Renal cortical epithelial cell (primary cell): Measurements from ENCODE around the gene COL6A2. TPM values are rescaled to one million over a fixed set of nuclear protein-coding genes. Genes with fewer than 3 reads are reported as not detected.
"Not testable (repeated sequence)": the region's sequence is repeated elsewhere in the genome, so short reads cannot be mapped to it uniquely, and the experiment has no call there.

ENCODE experiments used
- DNase-seq: peaks from one replicate; pipeline ENCODE4 v3.0.0-alpha.2; 2011; ENCODE audit warnings: low read depth
- total RNA-seq: library from RNA; depleted of rRNA; stranded (reverse); fragments of >200 nt; gene quantifications from 2 replicates; pipeline ENCODE4 v1.2.3, GENCODE V29; 2014

COL6A2 gene
- total RNA-seq, 1 donor from 2014 or later = 60.7 TPM

DNA sequence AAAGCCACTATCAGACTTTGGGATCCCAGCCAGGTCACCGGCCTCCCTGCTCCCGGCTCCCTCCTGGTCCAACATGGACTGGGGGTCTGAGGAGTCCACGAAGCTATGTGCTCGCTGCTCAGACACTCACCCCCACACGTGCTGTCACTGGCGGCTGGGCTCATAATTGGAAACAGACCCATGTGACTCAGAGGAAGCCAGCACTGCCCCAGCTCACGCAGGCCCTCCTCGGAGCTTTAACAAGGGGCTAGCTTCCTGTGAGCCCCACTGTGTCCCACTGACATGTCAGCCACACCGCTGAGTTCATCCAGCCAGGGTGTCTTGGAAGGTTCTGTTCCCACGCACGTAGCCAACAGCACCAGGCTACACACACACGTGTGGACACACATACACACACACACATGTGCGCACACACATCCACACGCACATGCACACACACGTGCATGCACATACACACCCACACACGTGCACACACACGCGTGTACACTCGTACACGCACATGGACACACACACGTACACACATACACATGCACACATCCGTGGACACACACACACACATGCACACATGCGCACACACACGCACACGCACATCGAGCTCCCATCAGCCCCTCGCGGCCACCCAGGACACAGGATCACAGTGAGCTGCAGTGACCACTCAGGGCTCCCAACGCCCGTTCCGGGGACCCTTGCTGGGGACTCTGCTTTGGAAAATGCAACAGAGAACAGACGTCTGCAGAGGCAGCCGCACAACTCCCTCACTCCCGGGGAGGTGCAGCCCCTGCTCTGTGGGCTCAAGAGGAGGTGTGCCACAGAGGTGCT lies 18.4 kb upstream of the COL6A2 start:
- DNase-seq = no peak

DNA sequence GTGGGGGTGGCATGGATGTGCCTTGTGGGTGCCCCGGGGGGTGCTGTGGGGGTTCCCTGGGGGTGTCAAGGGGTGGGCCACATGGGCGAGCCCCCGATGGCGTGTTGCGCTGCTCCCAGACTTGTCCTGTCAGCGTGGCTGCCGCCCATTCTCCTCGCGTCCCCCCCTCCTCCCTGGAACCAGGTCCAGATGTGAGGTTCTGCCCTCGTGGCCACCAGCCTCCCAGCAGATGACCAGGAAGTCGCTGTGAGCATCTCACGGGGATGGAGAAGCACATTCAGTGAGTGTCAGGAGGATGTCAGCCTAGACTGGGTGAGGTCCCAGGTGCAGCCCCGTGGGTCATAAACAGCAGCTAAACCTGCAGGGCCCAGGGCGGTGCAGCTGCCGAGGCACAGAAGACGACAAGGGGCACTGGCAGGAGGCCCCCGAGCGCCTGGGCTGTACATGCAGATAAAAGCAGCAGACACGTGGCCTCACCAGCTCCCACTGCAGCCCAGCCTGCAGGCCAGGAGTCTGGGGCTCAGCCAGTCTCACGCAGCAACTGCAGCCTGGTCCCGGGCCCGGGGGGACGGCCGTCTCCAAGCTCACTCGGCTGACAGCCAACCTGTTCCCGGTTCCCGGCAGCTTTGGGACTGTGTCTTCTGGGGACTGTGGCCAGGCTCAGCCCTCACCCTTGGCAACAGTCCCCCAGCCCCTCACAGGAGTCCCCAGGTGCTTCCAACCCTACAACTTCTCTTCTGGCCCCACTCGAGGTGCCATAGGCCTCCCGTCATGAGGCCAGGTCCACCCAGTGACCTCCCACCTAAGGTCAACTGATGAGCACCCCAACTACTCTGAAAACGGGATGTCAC lies 17.5 kb upstream of the COL6A2 start:
- no peak for DNase-seq

DNA sequence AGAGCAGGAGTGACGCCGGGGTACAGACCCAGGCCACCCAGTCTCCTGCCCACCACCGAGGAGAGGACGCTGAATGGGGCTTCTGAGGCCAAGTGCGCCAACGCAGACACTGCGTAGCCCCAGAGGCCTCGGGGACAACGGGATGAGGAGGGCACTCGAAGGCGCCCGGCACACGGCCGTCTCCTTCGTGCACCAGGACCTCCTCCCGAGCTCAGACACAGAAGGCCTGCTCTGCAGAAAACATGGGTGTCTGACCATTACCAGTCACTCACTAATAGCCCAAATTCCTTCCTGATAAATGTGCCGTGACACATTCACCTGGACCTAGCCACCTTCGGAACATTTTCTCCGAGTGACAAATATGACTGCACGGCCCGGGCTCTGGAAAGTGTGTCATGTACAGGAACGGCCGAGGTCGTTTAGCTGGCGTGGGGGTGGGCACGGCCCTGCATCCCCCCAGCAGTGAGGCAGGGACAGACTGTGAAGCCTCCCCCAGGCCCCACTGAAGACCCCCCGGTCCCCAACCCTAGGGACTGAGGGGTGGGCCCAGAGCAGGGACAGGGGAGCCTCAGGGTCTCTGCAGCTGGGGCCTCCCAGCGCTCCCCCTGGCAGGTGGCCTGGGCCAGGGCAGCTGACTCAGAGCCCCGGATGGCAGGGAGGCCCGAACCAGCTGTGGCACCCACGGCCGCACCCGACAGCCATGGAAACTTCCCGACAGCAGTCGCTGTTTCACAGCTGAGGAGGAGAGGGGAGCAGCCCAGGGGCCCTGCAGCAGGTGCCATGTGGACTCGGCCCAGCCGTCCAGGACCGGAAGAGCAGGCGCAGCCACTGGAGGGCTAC lies 16.7 kb upstream of the COL6A2 start:
- DNase-seq = no peak

DNA sequence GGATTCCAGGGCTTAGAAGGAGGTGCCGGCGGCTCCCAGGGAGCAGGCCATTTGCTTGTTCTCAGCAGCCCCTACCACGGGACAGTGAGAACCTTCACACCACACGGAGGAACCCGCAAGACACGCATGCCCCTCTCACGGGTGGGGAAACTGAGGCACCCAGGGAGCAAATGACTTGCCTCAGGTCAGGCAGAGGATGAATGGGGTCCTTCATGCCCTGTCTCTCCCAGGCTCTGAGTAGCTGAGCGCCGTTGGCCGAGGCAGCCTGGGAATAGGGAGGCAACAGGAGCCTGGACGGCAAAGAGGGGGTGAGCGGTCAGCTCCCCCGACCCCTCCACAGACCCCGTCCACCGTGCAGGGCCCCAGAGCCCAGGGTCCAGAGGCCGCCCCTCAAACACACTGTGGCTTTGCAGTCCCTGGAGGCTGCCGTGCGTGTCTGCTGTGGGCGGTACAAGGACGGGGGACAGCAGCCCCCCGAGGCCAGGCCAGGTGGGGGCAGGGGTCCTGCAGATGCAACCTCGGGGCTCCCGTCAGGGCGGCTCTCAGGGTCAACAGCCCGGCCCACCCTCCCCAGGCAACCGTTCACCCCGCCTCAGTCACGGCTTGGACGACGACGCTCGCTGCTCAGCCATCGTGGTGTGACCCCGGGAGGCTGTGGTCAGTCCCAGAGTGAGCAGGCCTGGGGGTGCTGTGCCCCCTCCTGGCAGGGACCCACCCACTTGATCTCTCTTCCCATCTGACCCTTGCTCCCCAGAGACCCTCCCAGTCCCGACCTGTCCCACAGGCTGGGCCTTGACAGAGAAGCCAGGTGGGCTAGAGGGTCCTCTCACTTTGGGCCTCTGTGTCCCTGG lies 15.8 kb upstream of the COL6A2 start:
- DNase-seq = no peak

DNA sequence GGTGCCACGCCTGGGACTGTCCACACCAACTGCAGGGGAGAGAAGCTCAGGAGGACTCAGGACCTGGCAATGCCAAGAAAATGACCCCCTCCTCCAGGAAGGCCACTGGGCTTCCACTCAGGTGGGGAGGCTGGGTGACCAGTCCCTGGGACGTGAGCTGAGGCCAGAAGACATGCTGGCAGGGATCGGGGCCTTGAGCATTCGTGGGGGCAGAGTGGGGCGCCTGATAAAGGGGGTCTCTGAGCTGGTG lies 15.3 kb upstream of the COL6A2 start:
- no peak for DNase-seq

DNA sequence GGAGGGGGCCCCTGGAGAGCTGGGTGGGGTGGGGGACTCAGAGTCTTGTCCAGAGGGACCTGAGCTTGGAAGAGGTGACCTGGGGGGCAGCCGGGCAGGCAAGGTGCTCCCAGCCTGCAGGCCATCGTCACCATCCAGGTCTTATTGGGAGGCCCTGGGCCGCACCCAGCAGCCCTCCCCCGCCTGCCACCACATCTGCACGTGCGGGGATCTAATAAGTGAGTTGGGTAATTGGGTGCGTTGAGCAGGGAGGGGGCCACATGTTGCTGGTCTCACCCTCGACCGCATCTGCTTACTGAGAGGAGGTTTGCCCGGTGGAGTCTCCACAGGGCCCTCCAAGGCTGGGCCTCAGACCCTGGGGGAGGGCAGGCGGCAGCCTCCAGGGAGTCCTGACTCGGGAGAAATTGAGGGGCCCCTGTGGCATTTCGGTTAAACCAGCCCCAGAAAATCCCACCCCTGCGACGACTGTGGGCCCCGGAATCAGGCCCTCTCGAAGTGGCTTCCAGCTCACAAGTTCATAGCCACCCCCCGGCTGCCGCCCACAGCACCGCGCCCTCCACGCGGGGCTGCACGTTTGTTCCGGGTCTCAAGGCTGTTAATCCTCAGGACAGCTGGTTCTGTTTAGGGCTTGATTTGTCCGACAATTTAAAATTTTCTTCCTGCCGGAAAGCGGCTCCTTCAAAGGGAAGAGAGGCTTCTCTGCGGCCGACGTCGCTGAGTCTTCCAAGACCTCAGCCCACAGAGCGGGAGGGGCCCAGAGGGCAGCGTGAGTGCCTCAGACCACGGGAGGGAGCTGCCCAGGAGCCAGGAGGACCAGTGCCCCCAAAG lies 14.7 kb upstream of the COL6A2 start:
- no peak for DNase-seq

DNA sequence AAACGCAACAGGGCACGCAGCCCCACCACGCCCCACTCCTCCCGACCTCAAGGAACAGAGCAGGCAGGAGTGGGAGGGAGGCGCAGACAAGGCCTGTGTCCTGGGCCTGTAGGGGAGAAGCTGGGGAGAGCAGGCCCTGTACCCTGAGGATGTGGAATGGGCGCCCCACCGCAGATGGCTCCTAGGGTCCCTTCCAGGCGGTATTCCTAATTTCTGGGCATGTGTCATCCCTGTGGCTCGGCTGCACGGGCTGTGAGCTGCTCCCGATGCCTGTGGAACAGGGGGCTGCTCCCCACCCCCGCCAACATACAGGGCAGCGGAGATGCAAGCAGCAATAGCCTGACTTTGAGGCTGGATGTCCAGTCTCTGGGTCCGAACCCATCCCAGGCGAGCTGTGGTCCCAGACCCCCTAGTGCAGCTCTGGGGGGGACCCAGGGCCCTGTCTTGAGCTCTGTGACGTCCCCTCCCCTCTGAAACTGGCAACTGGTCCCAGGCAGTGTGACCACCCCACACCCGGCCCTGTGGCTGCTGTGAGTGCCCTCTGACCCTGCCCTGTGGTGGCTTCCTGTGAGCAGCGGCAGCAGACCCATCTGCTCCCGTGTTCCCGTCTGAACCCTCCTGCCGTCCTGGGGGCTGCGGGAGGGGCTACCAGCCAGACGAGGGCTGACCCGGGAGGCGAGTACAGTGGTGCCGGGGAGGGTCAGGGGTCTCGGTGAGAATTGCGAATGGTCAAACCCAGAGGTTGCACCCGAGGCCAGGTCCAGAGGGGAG lies 13.9 kb upstream of the COL6A2 start:
- DNase-seq = no peak

DNA sequence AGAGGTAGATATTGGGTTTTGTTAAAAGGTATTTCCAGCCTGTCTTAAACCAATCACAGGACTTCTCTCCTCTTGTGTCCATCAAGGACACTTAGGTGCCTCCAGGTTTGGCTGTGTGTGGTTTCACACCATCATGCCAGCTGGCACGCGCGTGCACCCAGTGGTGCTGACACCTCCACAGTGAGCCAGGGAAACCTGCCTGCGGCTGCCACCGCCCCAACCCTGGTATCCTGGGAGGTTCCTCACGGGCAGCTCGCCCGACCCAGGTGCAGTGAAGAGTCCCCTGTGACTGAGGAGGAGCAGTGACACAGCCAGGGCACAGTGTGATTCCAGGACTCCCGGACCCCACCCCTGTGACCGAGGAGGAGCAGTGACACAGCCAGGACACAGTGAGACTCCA lies 13.2 kb upstream of the COL6A2 start:
- DNase-seq = no peak

DNA sequence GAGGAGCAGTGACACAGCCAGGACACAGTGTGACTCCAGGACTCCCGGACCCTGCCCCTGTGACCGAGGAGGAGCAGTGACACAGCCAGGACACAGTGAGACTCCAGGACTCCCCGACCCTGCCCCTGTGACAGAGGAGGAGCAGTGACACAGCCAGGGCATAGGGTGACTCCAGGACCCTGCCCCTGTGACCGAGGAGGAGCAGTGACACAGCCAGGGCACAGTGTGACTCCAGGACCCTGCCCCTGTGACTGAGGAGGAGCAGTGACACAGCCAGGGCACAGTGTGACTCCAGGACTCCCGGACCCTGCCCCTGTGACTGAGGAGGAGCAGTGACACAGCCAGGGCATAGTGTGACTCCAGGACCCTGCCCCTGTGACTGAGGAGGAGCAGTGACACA lies 12.7 kb upstream of the COL6A2 start:
- not testable (repeated sequence) for DNase-seq

DNA sequence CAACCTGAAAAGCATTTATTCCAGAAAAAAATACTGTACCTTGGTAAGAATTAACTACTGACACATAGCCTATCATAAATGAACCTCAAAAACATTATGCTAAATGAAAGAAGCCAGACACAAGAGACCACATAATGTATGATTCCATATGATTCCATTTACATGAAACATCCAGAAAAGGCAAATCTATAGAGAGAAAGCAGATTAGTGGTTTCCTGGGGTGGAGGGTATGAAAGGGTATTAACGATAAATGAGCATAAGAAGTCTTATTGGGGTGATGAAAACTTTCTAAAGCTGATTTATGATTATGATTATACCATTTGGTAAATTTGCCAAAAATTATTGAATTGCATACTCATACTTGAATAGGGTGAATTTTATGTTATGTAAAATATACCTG lies 10.3 kb upstream of the COL6A2 start:
- DNase-seq = no peak

DNA sequence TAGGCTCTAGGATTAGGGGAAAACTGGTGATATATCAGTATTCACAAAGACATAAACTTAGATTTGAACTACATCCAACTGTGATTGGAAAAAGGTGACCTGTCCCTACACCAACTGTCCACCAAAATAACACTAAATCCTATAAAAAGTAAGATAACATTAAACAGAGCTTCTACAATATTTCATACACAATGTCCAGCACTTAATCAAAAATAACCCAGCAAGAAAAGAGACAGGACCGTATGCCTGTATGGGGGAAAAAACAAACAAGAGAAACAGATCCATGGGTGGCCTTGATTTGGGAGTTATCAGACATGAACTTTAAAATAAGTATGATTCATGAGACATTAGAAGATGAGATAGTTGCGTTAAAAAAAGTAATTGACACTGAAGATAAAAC lies 9.7 kb upstream of the COL6A2 start:
- DNase-seq = no peak

DNA sequence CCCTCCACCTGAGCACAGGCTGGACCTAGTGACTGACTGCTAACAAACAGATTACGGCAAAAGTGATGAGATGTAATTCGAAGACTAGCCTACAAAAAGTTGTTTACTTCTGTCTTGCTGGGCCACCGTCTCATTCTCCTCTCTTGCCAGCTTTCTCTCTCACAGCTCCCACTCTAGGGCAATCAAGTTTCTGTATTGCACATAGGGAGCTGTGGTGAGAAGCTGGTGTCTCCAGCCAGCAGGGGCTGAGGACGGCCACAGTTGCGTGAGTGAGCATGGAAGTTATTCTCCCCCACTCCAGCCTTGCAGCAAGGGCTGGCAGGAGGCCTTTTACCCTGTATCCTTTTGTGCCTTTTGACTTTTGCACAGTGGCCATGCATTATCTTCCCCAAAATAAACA lies 8.6 kb upstream of the COL6A2 start:
- DNase-seq = no peak

DNA sequence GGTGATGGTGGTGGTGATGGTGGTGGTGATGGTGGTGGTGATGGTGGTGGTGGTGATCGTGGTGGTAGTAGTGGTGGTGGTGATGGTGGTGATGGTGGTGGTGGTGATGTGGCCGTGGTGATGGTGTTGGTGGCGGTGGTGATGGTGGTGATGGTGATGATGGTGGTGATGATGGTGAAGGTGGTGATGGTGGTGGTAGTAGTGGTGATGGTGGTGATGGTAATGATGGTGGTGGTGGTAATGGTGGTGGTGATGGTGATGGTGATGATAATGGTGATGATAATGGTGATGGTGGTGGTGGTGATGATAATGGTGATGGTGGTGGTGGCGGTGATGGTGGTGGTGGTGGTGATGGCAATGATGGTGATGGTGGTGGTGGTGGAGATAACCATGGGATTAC lies 6.8 kb upstream of the COL6A2 start:
- DNase-seq = no peak

DNA sequence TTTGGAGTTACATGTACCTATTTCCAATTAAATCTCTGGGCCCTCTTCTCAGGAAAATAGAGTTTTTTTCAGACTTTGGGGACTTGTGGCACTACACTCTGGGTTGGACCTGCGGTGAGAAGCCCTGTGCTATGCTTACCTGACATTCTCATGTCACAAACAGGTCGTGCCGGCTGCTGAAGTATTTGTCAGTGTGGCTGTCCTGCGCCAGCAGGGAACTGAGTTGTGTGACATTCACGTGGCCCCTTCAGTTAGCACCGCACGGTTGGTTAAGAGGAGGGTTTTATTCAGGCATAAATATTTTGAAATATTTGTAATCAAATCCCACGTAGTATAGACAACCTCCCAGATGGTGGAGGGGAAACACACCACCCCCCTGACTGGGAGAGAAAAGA lies 6.3 kb upstream of the COL6A2 start:
- DNase-seq = no peak

DNA sequence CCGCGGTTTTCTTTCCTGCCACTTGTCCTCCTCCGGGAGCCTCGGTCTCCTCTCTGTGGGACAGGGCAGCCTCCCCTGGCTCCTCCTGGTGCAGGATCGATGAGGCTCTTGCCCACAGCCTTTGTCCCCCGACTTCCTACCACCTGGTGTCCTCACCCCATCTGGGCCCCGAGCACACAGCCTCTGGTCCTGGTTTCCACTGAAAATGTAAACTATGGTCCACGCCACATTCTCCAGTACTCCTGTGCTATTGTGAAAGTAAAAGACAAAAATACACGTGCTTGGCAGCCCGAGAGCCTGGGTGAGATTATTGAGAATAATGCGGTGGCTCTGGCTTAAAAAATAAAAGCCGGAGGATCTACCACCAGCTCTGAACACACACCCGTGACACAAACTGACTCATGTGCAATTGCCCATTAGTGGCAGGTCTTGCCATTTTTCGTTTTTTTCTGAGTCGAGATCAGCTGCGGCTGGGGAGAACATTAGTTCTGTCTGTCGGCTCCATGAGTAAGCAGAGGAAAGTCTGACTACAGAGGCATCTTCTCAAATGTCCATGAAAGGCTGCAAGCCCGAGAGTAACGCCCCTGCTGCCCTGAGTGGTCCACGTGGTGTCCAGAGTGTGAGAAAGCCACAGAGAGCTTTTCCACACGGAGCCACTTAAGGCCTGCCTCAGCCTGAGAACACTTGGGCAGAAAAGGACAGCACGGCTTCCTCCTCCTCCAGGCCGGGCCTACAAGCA lies 5.7 kb upstream of the COL6A2 start:
- DNase-seq = no peak

DNA sequence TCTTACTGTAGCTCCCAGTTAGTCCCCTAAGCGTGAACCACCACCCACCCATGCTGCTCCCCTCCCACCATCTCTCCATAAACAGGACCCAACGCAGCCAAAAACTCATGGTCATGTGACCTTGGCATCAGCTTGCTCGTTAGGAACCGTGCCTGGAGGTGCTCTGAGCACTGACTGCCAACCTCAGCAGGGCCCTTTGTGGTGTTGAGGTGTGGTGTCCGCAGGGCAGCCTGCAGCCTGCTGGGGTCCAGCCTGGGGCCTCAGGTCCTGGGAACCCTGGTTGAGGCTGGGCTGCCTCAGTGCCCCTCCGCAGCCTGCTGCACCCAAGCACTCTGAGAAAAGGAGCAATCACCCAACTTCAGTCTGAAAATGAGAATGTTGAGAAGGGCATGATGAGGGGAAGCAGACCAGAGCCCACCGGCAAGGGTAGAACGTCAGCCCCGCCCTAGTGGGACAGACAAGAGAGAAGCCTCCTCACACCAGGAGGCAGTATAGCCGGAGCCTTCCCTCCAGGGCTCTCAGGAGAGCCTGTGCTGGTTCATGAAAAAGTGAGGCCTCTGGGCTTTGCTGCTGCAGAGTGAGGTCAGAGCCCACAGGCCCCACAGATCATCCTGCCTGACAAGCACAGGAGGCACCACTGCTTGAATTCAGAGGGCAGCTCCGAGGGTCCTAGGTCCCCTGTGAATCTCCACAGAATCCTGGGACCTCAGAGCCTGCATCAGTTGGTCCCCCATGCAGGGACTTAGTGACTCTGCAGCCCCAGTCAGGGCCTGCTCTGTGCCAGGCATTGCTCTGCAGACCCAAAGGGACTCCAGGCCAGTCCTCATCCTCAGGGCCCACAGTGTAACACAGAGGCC lies 4.9 kb upstream of the COL6A2 start:
- no peak for DNase-seq

DNA sequence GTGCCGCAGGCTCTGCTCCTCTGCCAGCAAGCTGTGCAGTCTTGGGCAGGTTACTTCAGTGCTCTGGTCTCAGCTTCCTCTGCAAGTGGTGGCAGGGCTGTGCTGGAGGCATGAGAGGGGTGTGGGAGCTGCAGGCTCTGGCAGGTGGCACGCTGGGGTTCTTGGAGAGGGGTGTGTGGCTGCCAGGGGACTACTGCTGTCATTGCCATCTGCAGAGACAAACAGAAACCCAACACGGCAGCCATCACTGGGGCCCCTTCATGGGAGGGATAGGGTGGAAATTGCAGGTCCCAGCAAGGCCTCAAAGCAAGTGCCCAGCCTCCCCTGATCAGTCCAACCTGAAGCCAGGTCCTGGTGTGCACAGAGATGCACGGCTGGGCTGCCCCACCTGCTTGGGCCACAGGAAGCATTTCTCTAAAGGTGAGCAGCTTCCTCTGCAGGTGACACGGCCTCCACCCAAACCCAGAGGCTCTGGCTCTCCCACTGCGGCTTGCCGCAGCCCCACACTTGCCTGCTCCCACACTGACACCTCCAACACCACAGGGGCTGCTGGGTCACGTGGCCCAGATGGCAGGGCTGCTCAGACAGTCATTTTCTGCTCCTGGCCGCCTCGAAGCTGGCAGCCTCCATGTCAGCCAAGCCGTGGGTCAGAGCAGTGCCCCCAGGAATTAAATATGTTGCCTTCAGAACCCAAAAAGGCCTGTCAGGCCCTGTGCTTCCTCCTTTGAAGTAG lies 4.1 kb upstream of the COL6A2 start:
- DNase-seq = no peak
